Right atrium auricular region (tissue), 2 donors: ENCODE data around the gene PERM1. TPM values are rescaled to one million over a fixed set of nuclear protein-coding genes. Genes with fewer than 3 reads are reported as not detected.

ENCODE experiments used
- DNase-seq: peaks from one replicate; pipeline ENCODE4 v3.0.0-alpha.2; 2019; ENCODE audit warnings: low spot score
- H3K27ac ChIP-seq, 2 donors: fragments of 200-600 bp; sonication (generic); 1 replicate in 1 of 2; 2 replicates in 1 of 2; pipeline ENCODE4 v1.5.1; 2016 to 2019
- H3K27me3 ChIP-seq, 2 donors: fragments of 200-600 bp; sonication (generic); one replicate each; pipeline versions ENCODE4 v1.5.1 to v1.6.0; 2017 to 2019
- H3K36me3 ChIP-seq: fragments of 200-600 bp; sonication (generic); one replicate; pipeline ENCODE4 v1.5.1; 2016
- H3K4me1 ChIP-seq, 2 donors: fragments of 200-600 bp; sonication (generic); one replicate each; pipeline versions ENCODE4 v1.5.1 to v1.6.0; 2017 to 2019
- H3K4me3 ChIP-seq, 2 donors: fragments of 200-600 bp; sonication (generic); 1 replicate in 1 of 2; 2 replicates in 1 of 2; pipeline ENCODE4 v1.5.1; 2017 to 2019; ENCODE audit warnings: mild to moderate bottlenecking in 1 of 2, moderate library complexity in 1 of 2
- H3K9me3 ChIP-seq, 2 donors: fragments of 200-600 bp; sonication (generic); one replicate each; pipeline ENCODE4 v1.5.1; 2019
- total RNA-seq, 2 donors: library from RNA; depleted of rRNA; stranded (reverse); fragments of >200 nt; gene quantifications; one replicate each; pipeline ENCODE4 v1.1.0, GENCODE V29; 2016
- TF ChIP-seq, protein P1 (sequence below), 2 donors: fragments of 200-600 bp; sonication (generic); IDR thresholded peaks; one replicate each; pipeline ENCODE4 v1.5.1; 2019; ENCODE audit warnings: antibody characterized with exemption in 2 of 2

PERM1 gene
- total RNA-seq, 2 donors from 2014 or later, result 22.0 to 61.8 TPM

DNA sequence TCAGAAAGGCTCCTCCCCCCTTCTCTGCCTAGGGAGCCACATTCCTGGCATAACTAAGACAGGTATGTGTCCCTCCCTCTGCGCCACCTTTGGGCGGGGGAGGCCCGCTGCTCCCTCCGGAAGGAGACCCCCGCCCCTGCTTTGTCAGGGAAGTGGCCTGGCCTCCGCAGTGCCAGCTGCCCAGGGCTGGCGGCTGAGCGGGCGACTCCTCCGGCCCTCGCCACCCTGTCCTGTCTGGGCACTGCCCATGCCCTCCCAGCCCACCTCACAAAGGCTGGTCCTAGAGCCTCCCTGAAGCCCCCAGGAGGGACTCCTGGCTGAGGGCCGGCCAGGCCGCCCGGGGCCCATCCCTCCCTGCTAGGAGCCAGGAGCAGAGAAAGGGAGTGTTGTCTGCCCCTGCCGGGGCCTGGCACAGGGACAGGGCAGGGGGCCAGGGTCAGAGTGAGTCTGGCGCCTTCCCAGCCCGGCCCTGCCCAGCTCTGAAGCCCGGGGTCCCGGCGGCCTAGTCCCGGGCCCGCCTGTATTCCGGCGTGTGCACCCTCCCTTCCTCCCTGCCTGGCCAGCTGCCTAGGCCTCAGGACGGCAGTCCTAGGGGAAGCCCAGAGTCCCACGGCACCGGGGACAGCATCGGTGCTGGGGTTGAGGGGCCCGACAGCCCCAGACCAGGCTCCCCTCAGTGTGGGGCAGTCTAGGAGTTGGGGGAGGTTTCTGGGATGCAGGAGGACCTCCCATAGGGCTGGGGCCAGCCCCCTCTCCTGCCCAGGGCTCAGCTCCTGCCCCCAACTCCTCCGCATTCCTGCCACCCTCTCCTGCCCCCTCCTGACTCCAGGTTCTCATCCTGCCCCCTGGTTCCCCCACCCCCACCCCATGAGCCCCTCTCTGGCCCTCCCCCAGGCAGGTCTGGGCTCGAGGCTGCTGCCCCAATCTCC, 43.1 kb upstream of the PERM1 start:
- H3K4me3 ChIP-seq, result peak overlapping the region in 1 of 2 donors; percentile 15
- H3K4me1 ChIP-seq, result peaks cover 0 to 54% of the 10 kb centered on the region in 2 donors
- H3K27ac ChIP-seq, result peak overlapping the region in 1 of 2 donors; percentile 16
- H3K36me3 ChIP-seq, result no peaks in the 10 kb centered on the region
- no peak for DNase-seq
- H3K27me3 ChIP-seq, result no peaks in the 10 kb centered on the region
- no peaks in the 10 kb centered on the region for H3K9me3 ChIP-seq
- TF ChIP-seq, protein P1, sequence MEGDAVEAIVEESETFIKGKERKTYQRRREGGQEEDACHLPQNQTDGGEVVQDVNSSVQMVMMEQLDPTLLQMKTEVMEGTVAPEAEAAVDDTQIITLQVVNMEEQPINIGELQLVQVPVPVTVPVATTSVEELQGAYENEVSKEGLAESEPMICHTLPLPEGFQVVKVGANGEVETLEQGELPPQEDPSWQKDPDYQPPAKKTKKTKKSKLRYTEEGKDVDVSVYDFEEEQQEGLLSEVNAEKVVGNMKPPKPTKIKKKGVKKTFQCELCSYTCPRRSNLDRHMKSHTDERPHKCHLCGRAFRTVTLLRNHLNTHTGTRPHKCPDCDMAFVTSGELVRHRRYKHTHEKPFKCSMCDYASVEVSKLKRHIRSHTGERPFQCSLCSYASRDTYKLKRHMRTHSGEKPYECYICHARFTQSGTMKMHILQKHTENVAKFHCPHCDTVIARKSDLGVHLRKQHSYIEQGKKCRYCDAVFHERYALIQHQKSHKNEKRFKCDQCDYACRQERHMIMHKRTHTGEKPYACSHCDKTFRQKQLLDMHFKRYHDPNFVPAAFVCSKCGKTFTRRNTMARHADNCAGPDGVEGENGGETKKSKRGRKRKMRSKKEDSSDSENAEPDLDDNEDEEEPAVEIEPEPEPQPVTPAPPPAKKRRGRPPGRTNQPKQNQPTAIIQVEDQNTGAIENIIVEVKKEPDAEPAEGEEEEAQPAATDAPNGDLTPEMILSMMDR (IDR thresholded peaks at IDR 0.05), result no peak

DNA sequence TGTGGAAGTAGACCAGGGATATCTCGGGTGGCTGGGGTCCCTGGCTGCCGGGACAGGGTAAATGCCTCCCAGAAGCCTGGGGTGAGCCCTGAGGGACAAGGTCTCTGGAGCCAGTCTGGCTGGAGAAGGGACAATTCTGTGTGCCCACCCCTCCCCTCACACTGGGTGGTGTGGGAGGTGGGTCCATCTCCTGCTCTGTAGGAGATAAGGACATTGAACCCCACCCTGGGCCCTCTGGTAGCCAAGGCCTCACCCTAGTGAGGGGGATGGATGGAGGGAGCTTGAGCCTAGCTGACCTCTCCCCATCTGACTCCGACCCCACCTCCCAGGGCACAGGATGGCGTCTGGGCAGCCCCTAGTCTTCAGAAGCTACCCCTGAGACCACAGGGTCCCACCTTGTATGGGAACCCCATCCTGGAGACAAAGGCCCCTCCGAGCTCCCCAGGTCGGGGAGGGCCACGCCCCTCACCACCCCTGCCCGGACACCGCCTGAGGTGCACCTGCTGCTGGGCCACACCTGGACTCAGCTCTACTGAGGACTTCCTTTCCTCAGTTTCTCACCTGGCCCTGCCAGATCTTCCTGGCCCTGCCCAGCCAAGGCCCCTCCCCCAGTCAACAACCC, 42.4 kb upstream of the PERM1 start:
- Histone ChIP-seq H3K4me3 (no peak overlapping the region), H3K4me1 (peaks cover 0 to 54% of the 10 kb centered on the region in 2 donors), H3K36me3 (no peaks in the 10 kb centered on the region), H3K9me3 (no peaks in the 10 kb centered on the region), H3K27ac (no peak overlapping the region), H3K27me3 (no peaks in the 10 kb centered on the region)
- TF ChIP-seq, protein P1 (IDR thresholded peaks at IDR 0.05), result no peak
- no peak for DNase-seq

DNA sequence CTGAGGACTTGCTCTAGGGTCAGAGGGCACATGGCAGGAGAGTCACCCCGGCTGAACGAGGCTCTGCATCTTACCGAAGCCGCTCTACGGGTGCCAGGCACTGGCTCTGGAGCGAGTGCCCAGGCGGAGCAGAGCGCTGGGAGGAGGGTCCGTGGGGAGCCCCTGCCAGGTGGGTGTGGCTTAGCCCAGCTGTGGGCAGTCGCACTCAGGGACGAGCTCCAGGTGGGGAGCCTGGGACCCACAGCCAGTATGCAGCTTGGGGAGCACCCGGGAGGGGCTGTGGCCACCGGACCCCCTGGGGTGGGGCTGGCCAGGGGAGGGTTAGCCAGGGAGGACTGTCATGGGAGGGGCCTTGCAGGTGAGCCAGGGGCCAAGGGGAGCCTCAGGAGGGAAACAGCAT, 41.8 kb upstream of the PERM1 start:
- TF ChIP-seq, protein P1 (IDR thresholded peaks at IDR 0.05), result no peak
- Histone ChIP-seq H3K27me3 (no peaks in the 10 kb centered on the region), H3K4me3 (no peak overlapping the region), H3K27ac (no peak overlapping the region), H3K4me1 (peaks cover 0 to 58% of the 10 kb centered on the region in 2 donors), H3K36me3 (no peaks in the 10 kb centered on the region), H3K9me3 (no peaks in the 10 kb centered on the region)
- no peak for DNase-seq

DNA sequence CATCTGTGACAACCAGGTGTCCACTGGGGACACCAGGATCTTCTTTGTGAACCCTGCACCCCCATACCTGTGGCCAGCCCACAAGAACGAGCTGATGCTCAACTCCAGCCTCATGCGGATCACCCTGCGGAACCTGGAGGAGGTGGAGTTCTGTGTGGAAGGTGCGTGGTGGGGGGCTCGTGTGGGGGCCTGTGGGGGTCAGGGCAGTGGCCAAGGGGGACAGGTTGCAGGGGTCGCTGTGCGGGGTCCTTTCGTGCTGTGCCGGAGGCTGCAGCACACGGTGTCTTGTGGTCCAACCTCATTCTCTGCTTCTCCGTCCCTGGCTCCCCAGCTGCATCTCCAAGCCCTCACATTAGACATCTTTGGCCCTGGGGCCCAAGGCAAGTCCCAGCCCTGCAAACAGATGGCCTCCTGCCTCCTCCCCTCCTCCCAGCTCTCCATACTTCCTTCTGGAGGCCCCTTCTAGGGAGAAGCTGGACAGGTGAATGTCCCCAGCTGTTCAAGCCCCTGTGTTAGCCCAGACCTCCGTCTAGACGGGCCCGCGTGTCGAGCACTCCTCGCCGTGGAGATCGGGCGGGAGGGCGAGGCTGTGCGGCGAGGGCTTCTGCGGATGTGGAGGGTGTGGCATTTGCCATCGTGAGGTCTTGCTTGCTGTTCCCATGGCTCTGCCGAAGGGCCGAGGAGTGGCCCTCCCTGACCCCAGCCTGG, 40.6 kb upstream of the PERM1 start:
- no peaks in the 10 kb centered on the region for H3K36me3 ChIP-seq
- DNase-seq, result no peak
- no peaks in the 10 kb centered on the region for H3K27me3 ChIP-seq
- no peak overlapping the region for H3K4me3 ChIP-seq
- H3K27ac ChIP-seq, result no peak overlapping the region
- H3K9me3 ChIP-seq, result no peaks in the 10 kb centered on the region
- peaks cover 0 to 58% of the 10 kb centered on the region in 2 donors for H3K4me1 ChIP-seq
- TF ChIP-seq, protein P1 (IDR thresholded peaks at IDR 0.05), result no peak

DNA sequence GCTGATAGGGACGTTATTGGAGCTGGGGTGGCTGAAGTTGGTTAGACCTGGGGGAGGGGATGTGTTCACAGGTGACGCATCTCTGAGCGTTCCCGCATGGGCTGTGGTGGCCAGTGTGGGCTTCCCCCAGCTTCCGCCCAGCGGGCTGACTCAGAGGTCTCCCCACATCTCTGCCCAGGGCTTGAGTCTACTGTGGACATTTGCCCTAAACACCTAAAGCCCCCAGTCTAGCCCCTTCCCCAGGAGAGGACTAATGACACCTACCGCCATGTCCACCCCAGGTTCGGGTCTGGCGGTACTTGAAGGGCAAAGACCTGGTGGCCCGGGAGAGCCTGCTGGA, 40.0 kb upstream of the PERM1 start:
- DNase-seq, result no peak
- no peaks in the 10 kb centered on the region for H3K27me3 ChIP-seq
- no peaks in the 10 kb centered on the region for H3K36me3 ChIP-seq
- H3K27ac ChIP-seq, result no peak overlapping the region
- H3K9me3 ChIP-seq, result no peaks in the 10 kb centered on the region
- H3K4me1 ChIP-seq, result peaks cover 0 to 57% of the 10 kb centered on the region in 2 donors
- TF ChIP-seq, protein P1 (IDR thresholded peaks at IDR 0.05), result no peak
- no peak overlapping the region for H3K4me3 ChIP-seq
